HepG2 (cell line): ENCODE data around the gene NAV2. TPM values are rescaled to one million over a fixed set of nuclear protein-coding genes. Genes with fewer than 3 reads are reported as not detected.

Experiments
- ATAC-seq: fragments of 200-7000 bp; cut with Tn5 transposase; 3 replicates; pipeline ENCODE4 v1.9.1; 2020; ENCODE audit warnings: mild to moderate bottlenecking, moderate library complexity
- BruUV-seq: library from RNA; stranded (reverse); fragments of 400-500 nt; replicated peaks from 2 replicates; lab custom pipeline; 2021; lab: Mats Ljungman, UMichigan
- CTCF ChIA-PET: fragments of 300-600 bp; formaldehyde crosslinking; extraction: SDS; loops from one replicate; lab custom pipeline; 2021; ENCODE audit warnings: low total read pairs, inconsistent platforms, low intra/inter-chr PET ratio; lab: Yijun Ruan, JAX
- POLR2A ChIA-PET: fragments of 350-600 bp; sonication (Branson Sonifier 250); formaldehyde crosslinking; loops from one replicate; lab custom pipeline; 2020; ENCODE audit warnings: antibody characterized with exemption, inconsistent platforms; lab: Yijun Ruan, JAX
- DNase-seq: peaks from one replicate; pipeline ENCODE4 v3.0.0-alpha.2; 2015; ENCODE audit warnings: low spot score
- FAIRE-seq: peaks from 3 replicates; lab custom pipeline; 2011; peaks lifted over from hg19 to GRCh38; lab: Jason Lieb, UNC
- H2AFZ ChIP-seq: one replicate; pipeline ENCODE4 v1.6.1; 2011; ENCODE audit warnings: low read length, inconsistent platforms
- H3K27ac ChIP-seq: fragments of 300-600 bp; 3 replicates; pipeline ENCODE4 v1.8.0; 2011; ENCODE audit warnings: mixed run types, mild to moderate bottlenecking, mixed read lengths, low read length, inconsistent platforms; ENCODE audit not compliant: insufficient read depth; ENCODE audit errors: extremely low read length
- H3K27me3 ChIP-seq, 2 experiments: fragments of 200-600 bp in 1 of 2; 2 replicates in 1 of 2; 3 replicates in 1 of 2; pipeline versions ENCODE4 v1.6.0 to v1.8.0; 2011; ENCODE audit warnings: low read length in 2 of 2, mild to moderate bottlenecking in 2 of 2, moderate library complexity in 2 of 2, inconsistent platforms in 1 of 2; ENCODE audit not compliant: insufficient read depth in 2 of 2, control insufficient read depth in 1 of 2
- H3K36me3 ChIP-seq, 2 experiments: fragments of 200-600 bp in 1 of 2; replicated peaks in 1 of 2; 2 replicates in 1 of 2; 3 replicates in 1 of 2; pipeline versions ENCODE4 v1.5.1 to v1.8.0; 2011; ENCODE audit warnings: low read length in 2 of 2, inconsistent platforms in 1 of 2; ENCODE audit not compliant: insufficient read depth in 2 of 2, control insufficient read depth in 1 of 2
- H3K4me1 ChIP-seq: 2 replicates; pipeline ENCODE4 v1.5.1; 2012; ENCODE audit warnings: low read length, inconsistent platforms; ENCODE audit not compliant: insufficient read depth
- H3K4me2 ChIP-seq: 2 replicates; pipeline ENCODE4 v1.6.0; 2011; ENCODE audit warnings: low read depth, low read length, inconsistent platforms
- H3K4me3 ChIP-seq, 3 experiments: fragments of 200-600 bp in 1 of 3; sonication (generic), shearing (Covaris generic) in 1 of 3; replicated peaks in 1 of 3; 2 replicates each; pipeline ENCODE4 v1.5.1; 2011 to 2016; ENCODE audit warnings: low read length in 3 of 3, inconsistent platforms in 2 of 3, low read depth in 2 of 3, mild to moderate bottlenecking in 2 of 3, control low read depth in 1 of 3, mixed read lengths in 1 of 3; ENCODE audit not compliant: insufficient read depth in 1 of 3
- H3K79me2 ChIP-seq: one replicate; pipeline ENCODE4 v1.6.1; 2011; ENCODE audit warnings: low read length, inconsistent platforms; ENCODE audit not compliant: insufficient read depth
- H3K9ac ChIP-seq: 2 replicates; pipeline ENCODE4 v1.6.0; 2011; ENCODE audit warnings: mild to moderate bottlenecking, low read depth, low read length, inconsistent platforms; ENCODE audit not compliant: insufficient read depth
- H3K9me3 ChIP-seq: 2 replicates; pipeline ENCODE4 v1.5.1; 2012; ENCODE audit warnings: mild to moderate bottlenecking, low read length
- H4K20me1 ChIP-seq: 2 replicates; pipeline ENCODE4 v1.6.0; 2011; ENCODE audit warnings: inconsistent platforms, mild to moderate bottlenecking, low read length, moderate library complexity; ENCODE audit not compliant: insufficient read depth
- ARID4A ChIP-seq: sonication (generic); formaldehyde crosslinking; IDR thresholded peaks from 2 replicates; pipeline ENCODE4 v1.5.0; 2020; ENCODE audit warnings: mild to moderate bottlenecking, missing genetic modification reagents, borderline replicate concordance
- HNRNPK ChIP-seq: fragments of 200-400 bp; formaldehyde crosslinking; IDR thresholded peaks from 2 replicates; pipeline ENCODE4 v1.6.1; 2018; ENCODE audit warnings: low read length, low read depth, moderate library complexity, mild to moderate bottlenecking; ENCODE audit not compliant: poor library complexity, severe bottlenecking
- SMAD9 ChIP-seq: sonication (generic); formaldehyde crosslinking; IDR thresholded peaks from 2 replicates; pipeline ENCODE4 v1.5.1; 2020; ENCODE audit warnings: mild to moderate bottlenecking, missing genetic modification reagents
- ZNF225 ChIP-seq: sonication (generic); formaldehyde crosslinking; IDR thresholded peaks from 2 replicates; pipeline ENCODE4 v1.4.0; 2020; ENCODE audit warnings: mild to moderate bottlenecking, missing genetic modification reagents
- WGBS: methylation state at CpG from one replicate; pipeline ENCODE4 v1.1.6; 2017; ENCODE audit warnings: low lambda C conversion rate; 5-methylcytosine and 5-hydroxymethylcytosine counted together
- in situ Hi-C: cut with HindIII; loops from 2 replicates; pipeline ENCODE4 v1.10.0; 2017; ENCODE audit warnings: low pct_unique_long_range_greater_than_20kb; ENCODE audit not compliant: extremely low pct_ligation_motif_present
- intact Hi-C: fragments of 100-400 bp; cut with micrococcal nuclease; formaldehyde crosslinking; loops from one replicate; pipeline ENCODE4 v1.10.0; 2022; ENCODE audit not compliant: unreplicated experiment
- polyA plus RNA-seq, 8 experiments: library from polyadenylated mRNA; depleted of rRNA in 3 of 8; stranded (reverse) in 7 of 8; unstranded in 1 of 8; fragments of >200 nt; fragmentation: Illumina TruSeq in 4 of 8; extraction: Trizol in 4 of 8; gene quantifications; 2 replicates each; pipeline versions ENCODE4 v1.2.1 to v1.2.3, GENCODE V29; 2011 to 2016; ENCODE audit warnings: low read depth in 4 of 8, missing spikeins in 1 of 8, mixed read lengths in 1 of 8; ENCODE audit not compliant: insufficient read depth in 1 of 8
- total RNA-seq, 5 experiments: library from RNA; depleted of rRNA; stranded (reverse); fragments of >200 nt; fragmentation: Illumina TruSeq; extraction: Trizol; gene quantifications; 2 replicates each; pipeline ENCODE4 v1.2.3, GENCODE V29; 2016; ENCODE audit warnings: low read depth in 1 of 5

Gene NAV2
- total and polyA plus RNA-seq, 2 of the 13 experiments (the other 11 are each of a cell fraction or from before 2014, with no cell fraction given): 9.3 to 34.6 TPM

DNA sequence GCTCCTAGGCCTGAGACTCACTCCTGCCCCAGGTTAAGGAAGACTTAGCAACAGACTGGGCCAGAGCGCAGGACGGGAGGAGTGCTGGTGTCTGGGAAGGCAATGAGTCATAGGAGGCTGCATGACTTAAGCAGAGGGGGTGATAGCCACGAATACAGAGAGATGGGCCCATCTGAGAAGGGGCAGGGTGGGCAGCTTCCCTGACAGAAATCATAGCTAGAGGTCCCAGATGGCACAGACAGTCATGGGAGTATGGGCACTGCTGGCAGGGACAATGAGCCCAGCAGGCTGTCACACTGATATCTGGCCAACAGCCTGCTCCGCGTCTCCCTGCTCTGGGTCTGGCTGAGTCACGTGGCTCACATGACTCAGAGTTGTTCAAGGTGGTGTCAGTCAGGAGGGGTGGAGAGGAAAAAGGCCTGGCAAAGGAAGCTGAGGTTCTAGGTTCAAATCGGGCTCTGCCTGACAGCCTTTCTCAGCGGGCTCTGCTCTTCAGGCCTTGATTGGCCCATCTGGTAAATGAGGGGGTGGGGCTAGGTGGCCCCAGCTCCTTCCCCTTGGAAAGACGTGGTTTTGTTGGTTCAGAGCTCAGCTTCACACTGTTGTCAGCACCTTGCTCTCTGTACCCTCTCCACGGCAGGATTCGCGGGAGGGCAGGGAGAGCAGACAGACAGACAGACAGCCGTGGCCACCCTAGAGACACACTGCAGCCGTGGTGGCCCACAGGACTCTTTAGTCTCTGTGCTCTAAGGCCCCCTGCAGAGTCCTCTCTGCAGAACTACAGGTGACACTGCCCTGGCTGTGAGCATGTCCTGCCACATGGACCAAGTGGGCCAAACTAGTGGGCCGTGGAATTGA, 399.9 kb downstream of the NAV2 start:
- no peak; the same call in 2 of the 3 replicates for ATAC-seq
- Histone ChIP-seq H3K9ac (no peak overlapping the region), H3K36me3 (peaks cover 30 to 85% of the 10 kb centered on the region in 2 experiments), H3K4me2 (no peak overlapping the region), H3K79me2 (no peaks in the 10 kb centered on the region), H4K20me1 (no peaks in the 10 kb centered on the region), H3K27ac (no peak overlapping the region), H3K4me1 (no peaks in the 10 kb centered on the region), H3K9me3 (no peaks in the 10 kb centered on the region), H3K27me3 (no peaks in the 10 kb centered on the region), H3K4me3 (no peak overlapping the region), H2AFZ (no peak overlapping the region)
- no peak for TF ChIP-seq HNRNPK
- TF ChIP-seq ZNF225 (CRISPR knock-in tag): no peak
- TF ChIP-seq SMAD9 (CRISPR knock-in tag): no peak
- 0 out of 2 replicates have a peak, but pooled peaks have one; percentile 17 for TF ChIP-seq ARID4A (CRISPR knock-in tag)
- no peak for FAIRE-seq
- intact Hi-C loops (loop anchor here (5.0 kb wide), 1 partner anchor 75 kb away; no protein-coding TSS in a partner anchor), in situ Hi-C loops (loop anchor here (5.0 kb wide), 1 partner anchor 175 kb away; no protein-coding TSS in a partner anchor)
- DNase-seq: no peak
- no TSS peak for BruUV-seq
- CTCF ChIA-PET: interaction anchor here (1.2 kb wide), 1 partner anchor 161 kb away, joined by 3 read pairs; no protein-coding TSS in a partner anchor
- 97% methylated on average over 6 of the region's 15 CpGs for WGBS
- POLR2A ChIA-PET: no interaction called here
